HG03103 (cell line): ENCODE measurements around the gene CCDC194.

ENCODE experiments used
- ATAC-seq: cut with Tn5 transposase; IDR thresholded peaks from one replicate; pipeline ENCODE4 v1.9.1; 2021; ENCODE audit warnings: low read depth; ENCODE audit not compliant: unreplicated experiment

Gene CCDC194, protein sequence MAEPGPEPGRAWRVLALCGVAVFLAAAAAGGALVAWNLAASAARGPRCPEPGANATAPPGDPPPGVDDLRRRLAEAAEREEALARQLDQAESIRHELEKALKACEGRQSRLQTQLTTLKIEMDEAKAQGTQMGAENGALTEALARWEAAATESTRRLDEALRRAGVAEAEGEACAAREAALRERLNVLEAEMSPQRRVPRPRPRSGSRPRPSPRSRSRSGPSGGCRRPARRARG

DNA sequence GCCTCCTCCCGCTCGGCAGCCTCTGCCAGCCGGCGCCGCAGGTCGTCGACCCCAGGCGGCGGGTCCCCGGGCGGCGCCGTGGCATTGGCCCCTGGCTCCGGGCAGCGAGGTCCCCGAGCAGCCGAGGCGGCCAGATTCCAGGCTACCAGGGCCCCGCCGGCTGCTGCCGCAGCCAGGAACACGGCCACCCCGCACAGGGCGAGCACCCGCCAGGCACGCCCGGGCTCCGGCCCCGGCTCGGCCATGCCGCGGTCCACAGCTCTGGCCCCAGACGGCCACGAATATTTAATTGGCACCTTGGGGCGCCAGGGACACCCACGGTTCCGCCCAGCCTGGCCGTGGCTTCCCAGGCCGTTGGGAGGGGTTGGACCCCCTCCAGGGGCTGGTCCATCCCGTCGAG lies at the start of gene CCDC194:
Gene CCDC194 (minus strand): TSS at position 283 of the 400 bp plus-strand sequence. CDS start 38 bp downstream, at position 245.
- ATAC-seq, result no peak

DNA sequence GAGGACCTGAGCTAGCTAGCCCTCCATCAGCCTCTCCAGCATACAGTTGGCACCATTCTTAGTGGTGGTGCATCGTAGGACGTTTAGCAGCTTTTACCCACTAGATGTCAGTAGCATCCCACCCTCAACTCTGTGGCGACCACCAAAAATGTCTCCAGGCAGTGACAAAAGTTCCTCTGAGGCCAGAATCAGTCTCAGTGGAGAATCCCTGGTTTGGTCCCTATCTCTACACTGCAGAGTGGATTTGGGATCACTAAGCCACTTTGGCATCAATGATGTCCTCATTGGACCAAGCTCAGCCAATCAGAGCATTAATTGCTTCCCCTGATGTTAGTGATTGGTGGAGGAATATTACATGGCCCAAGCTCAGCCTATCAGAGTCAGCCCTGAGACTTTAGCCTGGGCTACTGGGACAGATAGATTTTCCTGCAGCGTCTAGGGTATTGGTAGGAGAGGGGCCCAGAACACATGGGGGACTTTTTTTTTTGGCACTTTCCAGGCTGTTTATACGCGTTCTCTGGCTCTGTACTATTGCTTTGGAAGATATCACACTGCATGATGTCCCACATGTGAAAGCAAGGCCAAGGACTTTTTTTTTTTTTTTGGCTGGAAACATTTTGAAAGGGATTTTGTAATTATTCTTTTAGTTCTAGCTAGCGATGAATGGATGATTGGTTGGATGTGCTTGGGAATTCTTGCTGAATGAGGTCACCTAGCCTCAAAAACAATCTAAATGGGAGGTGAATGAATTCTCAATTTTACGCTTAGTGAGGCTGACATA lies 47.4 kb upstream of the CCDC194 start:
- no peak for ATAC-seq

DNA sequence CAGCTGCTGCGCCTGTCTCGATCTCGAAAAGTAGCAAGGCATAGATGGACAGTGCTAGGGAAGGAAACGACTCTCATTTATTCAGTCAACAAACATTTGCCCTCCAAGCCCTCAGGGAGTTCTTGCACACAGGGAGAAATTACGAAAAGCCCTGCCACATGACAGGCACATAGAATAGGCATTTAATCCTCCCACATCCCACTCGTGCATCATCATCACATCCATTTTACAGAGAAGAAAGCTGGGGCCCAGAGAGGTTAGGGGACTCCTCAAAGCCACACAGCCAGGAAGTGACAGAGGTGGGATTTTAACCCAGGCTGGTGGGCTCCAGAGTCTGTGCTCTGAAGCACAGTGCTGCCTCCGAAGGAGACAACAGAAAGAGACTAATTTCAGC lies 42.9 kb upstream of the CCDC194 start:
- ATAC-seq, result no peak

DNA sequence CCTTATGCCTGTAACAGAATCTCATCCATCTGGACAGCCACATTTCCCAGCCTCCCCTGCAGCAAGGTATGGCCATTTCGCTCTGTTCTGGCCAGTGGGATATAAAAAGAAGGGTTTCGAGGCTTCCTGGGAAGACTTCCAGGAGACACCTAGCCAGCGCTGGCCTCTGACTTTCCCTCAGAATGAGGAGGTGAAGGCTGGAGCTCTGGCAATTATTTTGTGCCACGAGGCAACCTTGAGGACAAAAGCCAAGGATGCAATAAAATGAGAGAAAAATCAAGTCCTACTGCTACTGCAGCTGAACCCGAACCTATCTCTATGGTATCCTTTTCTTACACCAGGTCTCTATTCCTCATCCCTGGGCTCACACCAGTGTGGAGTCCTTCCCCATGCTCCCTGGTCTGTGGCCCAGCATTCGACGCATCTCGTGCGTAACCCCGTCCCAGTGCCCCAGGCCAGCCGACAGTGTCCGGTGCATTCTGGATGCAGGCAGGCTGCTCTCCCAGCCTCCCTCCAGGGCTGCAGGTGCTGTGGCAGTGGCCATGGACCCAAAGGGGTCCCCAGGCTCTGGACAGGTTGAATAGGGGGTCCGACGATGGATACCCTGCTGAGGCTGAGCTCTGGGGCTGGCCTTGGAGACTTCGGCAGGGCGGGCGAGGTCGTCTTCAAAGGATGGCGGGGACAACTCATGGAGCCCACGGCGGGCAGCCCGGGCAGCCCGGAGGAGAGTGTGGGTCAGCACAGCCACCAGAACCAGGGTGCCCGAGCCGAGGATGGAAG lies 42.3 kb upstream of the CCDC194 start:
- no peak for ATAC-seq

DNA sequence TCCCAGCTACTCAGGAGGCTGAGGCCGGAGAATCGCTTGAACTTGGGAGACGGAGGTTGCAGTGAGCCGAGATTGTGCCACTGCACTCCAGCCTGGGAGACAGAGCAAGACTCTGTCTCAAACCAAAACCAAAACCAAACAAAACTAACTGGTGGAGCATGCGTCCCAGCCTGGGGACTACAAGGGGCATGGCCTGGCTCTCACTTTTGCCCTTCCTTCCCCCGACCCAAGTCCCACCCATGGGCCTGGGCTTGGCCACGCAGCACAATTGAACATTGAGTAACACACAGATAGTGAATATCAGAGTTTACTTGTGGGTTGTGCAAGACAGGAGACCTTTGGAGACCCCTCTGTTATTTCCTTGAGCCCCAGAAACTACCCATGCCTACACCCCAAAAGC lies 41.2 kb upstream of the CCDC194 start:
- no peak for ATAC-seq

DNA sequence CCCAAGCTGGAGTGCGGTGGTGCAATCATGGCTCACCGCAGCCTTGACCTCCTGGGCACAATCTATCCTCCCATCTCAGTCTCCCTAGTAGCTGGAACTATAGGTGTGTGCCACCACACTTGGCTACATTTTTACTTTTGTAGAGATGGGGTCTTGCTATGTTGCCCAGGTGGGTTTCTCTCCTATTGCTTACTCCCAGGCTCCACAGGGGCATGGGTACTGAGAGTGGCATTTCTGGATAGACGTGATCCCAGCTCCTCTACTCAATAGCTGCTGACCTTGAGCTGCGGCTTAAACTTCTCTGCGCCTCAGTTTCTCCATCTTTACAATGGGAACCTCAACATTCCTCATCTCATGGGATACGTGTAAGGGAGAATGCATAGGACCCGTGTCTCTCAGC lies 37.4 kb upstream of the CCDC194 start:
- no peak for ATAC-seq

DNA sequence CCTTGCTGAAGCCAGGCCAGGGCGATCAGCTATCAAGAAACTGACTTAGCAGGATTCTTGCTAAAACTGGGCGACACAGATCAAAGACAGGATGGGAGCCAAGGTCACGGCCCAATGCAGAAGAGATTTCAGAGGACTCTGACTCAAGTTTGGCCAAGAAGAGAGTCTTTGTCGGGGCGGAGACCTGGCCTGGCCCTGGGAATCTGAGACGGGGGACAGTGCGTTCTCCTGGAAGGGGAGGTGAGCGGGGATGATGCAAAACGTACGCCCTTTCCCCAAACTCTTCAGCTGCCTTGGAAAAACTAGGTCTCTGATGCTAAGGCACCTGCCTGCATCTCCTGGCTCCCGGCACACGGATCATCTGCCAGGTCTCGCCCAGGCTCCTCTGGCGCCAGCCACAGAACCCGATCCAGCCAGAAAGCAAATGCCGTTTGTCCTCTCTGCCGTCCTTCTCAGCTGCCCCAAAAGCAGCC lies 35.7 kb upstream of the CCDC194 start:
- ATAC-seq, result no peak

DNA sequence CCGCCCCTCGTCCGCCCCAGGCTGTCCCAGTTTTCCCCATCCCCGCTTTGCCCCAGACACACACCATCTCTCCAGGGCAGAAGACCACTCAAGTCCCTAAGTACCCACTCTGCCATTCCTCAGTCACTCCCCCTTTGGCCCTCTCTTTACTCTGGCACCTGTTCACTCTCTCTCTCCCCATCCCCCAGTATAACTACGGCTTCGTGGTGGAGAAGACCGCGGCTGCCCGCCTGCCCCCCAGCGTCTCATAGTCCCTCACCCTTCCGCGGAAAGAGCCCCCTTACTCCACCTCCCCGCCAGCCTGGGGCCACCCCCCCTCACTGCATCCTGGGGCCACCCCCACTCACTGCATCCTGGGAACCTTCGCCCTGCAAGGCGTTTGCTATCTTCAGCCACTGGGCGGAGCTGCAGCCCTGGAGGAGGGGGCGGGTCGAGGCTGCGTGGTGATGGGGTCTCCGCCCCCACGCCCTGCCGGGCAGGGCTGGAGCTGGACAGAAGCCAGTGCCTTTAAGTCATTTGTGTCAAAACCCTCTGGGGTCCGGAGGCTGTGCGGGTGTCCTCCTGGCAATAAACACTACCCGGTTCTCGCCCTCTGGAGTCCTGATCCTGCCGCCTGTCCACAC lies 30.9 kb upstream of the CCDC194 start:
- ATAC-seq, result no peak

DNA sequence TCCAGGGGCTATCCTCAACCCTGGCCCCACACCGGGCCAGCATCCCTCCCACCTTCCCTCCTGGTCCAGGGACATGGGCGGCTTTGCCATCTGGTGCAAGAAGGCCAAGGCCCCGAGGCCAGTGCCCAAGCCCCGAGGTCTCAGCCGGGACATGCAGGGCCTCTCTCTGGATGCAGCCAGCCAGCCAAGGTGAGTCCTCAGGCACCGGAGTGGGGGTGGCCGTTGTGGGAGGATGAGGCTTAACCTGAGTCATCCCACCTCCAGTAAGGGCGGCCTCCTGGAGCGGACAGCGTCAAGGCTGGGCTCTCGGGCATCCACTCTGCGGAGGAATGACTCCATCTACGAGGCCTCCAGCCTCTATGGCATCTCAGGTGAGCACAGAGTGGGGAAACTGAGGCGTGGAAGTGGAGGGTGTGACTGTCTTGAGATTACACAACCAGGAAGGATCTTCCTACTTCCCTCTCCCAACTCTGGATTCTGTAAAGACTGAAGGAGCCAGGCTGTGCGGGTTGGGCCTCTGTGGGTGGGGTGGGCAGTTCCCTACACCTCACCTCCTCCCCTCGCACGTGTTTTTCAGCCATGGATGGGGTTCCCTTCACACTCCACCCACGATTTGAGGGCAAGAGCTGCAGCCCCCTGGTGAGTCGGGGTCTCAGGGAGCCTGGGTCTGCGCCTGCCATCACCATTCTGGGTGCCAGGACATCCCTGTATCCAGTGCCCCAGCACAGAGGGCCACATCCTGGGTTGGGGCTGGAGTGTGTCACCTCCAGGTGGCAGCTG lies 29.6 kb upstream of the CCDC194 start:
- ATAC-seq, result no peak

DNA sequence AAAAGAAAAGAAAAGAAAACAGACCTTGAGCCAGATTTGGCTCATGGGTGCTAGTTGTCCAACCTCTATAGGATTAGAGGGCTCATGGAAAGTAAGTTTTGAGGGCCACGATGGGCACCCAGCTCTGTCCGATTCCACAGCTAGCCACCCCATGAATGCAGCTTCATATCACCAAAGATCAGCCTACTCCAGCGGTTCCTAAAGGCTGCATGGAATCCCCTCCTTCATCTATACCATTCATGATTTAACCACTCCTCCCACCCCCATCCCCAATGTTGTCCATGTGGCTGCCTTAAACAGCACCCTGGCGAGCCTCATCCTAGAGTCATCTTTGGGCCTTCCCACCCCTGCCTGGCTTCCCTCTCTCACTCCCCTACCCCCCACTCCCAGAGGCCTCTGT lies 27.9 kb upstream of the CCDC194 start:
- ATAC-seq, result no peak

DNA sequence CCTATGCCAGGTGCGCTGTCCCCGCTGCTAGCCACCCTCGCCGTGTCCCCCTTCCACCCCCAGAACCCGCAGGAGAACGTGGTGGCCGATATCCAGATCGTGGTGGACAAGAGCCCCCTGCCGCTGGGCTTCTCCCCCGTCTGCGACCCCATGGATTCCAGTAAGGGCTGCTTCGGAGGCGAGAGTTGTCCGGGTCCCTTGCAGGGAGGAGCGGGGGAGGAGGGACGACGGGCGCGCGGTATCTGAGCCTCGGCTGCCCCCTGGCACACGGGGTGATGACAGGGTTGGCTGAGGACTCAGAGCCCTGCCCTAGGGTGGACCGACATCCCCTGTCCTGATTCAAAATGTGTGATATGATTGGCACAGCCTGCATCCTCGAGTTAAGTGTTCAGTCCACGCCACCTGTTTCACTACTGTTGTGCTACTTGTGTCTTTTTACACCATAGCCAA lies 26.5 kb upstream of the CCDC194 start:
- no peak for ATAC-seq

DNA sequence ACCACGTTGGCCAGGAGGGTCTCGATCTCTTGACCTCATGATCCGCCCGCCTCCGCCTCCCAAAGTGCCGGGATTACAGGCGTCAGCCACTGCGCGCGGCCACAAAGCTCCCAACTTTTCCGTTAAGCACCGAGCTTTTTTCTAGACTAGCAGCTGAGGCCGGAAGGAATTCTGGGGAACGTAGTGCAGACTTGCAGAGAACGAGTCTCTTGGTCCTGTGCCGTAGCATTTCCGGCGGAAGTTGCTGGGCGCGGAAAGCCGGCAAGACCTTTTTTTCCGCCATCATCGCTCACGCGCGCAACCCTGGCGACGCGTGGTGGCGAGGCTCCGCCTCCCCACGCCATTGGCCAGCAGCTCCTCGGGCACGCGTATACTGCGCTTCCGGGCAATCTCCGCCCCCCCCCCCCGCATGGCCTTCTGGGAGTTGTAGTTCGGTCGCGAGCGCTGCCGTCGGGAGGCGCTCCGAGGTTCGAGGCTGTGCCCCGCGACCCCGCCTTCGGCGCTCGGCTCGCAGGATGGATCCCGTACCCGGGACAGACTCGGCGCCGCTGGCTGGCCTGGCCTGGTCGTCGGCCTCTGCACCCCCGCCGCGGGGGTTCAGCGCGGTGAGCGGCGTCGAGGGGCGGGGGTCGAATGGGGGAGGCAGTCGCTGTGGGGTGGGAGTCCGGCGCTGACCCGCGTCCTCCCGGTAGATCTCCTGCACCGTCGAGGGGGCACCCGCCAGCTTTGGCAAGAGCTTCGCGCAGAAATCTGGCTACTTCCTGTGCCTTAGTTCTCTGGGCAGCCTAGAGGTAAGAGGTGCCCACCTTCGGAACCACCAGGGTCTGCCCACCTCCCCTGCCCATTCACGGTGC lies 25.9 kb upstream of the CCDC194 start, which contains the start of gene MVB12A:
Gene MVB12A (plus strand): TSS at position 427 of the 854 bp plus-strand sequence. CDS start 89 bp downstream, at position 516.
- peak; percentile 75 for ATAC-seq

DNA sequence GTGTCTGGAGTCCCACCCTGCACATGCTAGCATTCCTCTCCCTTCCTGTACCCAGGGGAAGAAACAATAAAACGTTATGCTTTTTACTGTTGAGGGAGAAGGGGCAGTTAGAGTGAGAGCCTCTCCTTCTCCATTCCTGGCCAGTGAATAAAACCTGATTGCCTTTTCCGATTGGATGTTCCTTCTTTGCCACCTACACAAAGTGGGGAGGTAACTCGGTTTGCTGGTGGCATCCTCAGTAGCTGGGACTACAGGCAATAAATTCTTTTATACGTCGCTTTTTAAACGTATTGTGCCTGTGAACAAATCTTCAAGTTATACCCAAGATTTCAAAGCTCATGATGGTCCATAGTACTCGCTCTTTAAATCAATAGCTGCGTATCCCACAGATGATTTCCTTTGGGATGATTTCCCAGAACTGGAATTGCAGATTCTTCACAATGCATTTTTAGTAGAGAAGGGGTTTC lies 25.2 kb upstream of the CCDC194 start:
- ATAC-seq, result no peak

DNA sequence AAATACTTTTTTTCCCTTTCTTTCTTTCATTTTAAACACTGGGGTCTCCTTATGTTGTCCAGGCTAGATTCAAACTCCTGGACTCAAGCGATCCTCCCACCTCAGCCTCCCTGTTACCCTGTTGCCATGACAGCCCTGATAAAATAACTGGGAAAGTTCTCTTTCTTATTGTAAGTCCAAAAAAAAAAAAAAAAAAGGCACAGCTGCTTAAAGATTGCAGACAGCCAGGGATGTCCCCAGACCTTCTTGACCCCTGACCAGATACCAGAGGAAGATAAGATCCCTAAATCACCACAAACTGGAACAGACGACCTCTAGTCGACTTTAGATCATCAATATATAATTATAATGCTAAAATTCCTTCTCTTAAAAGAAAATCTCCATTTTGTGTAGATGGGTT lies 24.7 kb upstream of the CCDC194 start:
- no peak for ATAC-seq

DNA sequence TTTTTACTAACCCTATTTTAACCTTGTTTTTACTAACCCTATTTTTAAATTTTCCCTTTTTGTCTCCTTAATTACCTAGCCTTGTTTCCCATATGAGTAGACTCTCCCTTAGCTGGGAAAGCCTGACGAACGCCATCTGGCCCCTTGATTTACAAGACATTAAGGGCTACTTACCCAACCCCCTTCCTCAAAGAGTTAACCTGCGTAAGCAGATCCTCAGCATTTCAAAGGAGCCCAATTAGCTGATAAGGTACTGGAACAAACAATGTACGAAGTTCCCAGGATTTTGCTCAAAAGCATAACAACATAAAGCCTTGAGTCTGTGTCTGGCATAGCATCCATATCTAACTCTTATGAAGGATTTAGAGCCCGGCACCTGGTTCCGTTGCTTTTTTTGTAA lies 21.1 kb upstream of the CCDC194 start:
- no peak for ATAC-seq

DNA sequence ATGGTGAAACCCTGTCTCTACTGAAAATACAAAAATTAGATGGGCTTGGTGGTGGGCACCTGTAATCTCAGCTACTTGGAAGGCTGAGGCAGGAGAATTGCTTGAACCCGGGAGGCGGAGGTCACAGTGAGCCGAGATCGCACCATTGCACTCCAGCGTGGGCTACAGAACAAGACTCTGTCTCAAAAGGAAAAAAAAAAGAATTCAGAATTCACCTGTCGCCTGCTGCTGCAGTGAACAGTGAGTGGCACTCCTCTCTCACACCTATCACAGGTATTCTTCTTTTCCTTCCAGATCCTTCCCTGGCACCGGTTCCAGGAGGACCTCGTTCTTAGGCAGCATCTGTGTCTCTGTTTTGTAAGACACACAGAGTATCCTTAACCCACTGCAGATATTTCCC lies 20.1 kb upstream of the CCDC194 start:
- ATAC-seq, result no peak

DNA sequence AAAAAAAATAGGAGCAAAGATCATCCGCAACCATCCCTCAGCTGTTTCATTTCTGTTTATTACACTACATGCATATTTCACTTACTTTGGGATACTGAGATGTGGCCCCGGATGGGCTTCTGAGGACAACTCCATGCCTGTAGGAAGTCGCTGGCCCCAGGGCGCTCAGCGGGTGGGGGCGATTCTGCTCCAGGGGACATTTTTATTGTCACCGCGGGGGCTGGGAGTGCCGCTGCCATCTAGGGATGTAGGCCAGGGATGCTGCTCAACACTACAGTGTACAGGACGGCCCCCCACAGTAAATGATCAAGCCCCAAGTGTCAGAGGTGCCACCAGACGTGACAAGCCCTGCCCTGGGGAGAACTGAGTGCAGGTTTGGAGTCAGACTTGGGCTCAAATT lies 17.8 kb upstream of the CCDC194 start:
- no peak for ATAC-seq

DNA sequence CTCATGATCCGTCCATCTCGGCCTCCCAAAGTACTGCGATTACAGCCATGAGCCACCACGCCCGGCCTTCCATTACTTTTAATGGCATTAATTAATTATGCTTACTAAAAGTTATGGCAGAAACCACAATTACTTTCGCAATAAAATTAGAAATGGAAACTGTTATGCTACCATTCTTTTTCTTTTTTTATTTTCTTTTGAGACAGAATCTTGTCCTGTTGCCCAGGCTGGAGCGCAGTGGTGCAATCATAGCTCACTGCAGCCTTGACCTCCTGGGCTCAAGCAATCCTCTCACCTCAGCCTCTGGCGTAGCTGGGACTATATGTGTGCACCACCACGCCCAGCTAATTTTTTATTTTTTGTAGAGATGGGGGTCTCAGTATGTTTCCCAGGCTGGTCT lies 16.0 kb upstream of the CCDC194 start:
- no peak for ATAC-seq

DNA sequence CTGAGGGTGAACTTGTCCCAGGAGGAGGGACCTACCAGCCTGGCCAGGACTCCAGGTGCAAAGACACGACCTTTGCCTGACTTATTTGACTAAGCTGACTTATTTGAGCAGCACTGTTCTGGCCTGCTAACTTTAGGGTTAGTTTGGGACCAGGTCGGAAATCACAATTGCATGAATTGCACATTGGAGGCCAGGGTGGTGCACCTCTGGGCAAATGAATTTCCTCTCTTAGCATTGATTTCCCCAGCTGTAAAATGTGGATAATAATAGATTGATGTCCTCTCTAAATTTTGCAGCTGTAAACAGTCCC lies 12.8 kb upstream of the CCDC194 start:
- ATAC-seq, result no peak
